ENCODE measurements around the gene NAPB. TPM values are rescaled to one million over a fixed set of nuclear protein-coding genes. Genes with fewer than 3 reads are reported as not detected.

NAPB gene
- total RNA-seq, 2 donors from 2014 or later = 12.4 to 16.6 TPM

DNA sequence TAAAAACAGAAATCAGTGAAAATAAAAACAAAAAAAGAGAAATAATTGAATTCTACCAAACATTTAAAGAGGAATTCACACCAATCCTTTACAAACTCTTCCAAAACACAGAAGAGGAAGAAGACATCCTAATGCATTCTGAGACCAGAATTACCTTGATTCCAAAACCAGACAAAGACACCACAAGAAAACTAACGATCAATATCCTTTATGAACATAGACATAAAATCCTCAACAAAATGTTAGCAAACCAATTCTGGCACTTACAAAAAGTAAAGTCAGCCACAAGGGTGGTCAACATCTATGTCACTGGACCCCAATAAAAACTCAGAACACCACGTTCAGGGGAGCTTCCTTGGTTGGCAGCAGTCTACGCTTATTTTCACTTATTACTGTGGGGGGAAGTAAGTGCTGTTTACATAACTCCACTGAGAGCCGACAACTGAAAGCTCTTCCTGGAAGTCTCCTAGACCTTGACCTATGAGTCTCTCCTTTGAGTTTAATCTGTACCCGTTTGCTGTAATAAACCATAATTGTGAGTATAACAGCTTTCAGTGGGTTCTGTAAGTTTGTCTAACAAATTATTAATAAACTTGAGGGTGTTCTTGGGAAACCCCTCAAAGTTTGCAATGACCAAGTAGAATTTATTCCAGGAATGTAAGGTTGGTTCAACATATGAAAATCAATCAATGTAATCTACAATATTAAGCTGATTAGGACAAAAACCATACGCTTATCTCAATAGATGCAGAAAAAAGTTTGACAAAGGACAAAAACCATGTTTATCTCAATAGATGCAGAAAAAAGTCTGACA, 34.8 kb downstream of the NAPB start:
- peaks cover 45% of the 10 kb centered on the region for H3K36me3 Mint-ChIP-seq
- no peaks in the 10 kb centered on the region for H3K9me3 Mint-ChIP-seq
- no peaks in the 10 kb centered on the region for H3K27me3 Mint-ChIP-seq
- H3K4me3 Mint-ChIP-seq = no peak overlapping the region
- H3K27ac Mint-ChIP-seq = no peak overlapping the region
- no peak for DNase-seq (ENCODE audit: low spot score)
- no peak for ATAC-seq
- H3K4me1 Mint-ChIP-seq (ENCODE audit: low read depth in 2 of 2) = peaks cover 17 to 26% of the 10 kb centered on the region in 2 donors

GRCh38 chr20:23381876-23382275, 39.4 kb downstream of the NAPB start:
- Mint-ChIP-seq H3K4me1 (ENCODE audit: low read depth in 2 of 2) (peaks cover 11 to 19% of the 10 kb centered on the region in 2 donors), H3K27ac (no peak overlapping the region), H3K27me3 (no peaks in the 10 kb centered on the region), H3K4me3 (no peak overlapping the region), H3K36me3 (peaks cover 33% of the 10 kb centered on the region), H3K9me3 (no peaks in the 10 kb centered on the region)
- no peak for ATAC-seq
- no peak for DNase-seq (ENCODE audit: low spot score)

GRCh38 chr20:23379772-23380171, 41.5 kb downstream of the NAPB start:
- no peak for ATAC-seq
- H3K4me3 Mint-ChIP-seq = no peak overlapping the region
- no peaks in the 10 kb centered on the region for H3K27me3 Mint-ChIP-seq
- peaks cover 32% of the 10 kb centered on the region for H3K36me3 Mint-ChIP-seq
- H3K9me3 Mint-ChIP-seq = no peaks in the 10 kb centered on the region
- H3K27ac Mint-ChIP-seq = no peak overlapping the region
- DNase-seq (ENCODE audit: low spot score) = no peak
- H3K4me1 Mint-ChIP-seq (ENCODE audit: low read depth in 2 of 2) = peaks cover 12% of the 10 kb centered on the region in 2 donors

GRCh38 chr20:23375827-23376226, 45.5 kb downstream of the NAPB start:
- H3K9me3 Mint-ChIP-seq = no peaks in the 10 kb centered on the region
- no peak for DNase-seq (ENCODE audit: low spot score)
- peak overlapping the region; percentile 12 to 53 for H3K27ac Mint-ChIP-seq
- H3K4me3 Mint-ChIP-seq = no peak overlapping the region
- H3K4me1 Mint-ChIP-seq (ENCODE audit: low read depth in 2 of 2) = peaks cover 4 to 12% of the 10 kb centered on the region in 2 donors
- no peaks in the 10 kb centered on the region for H3K27me3 Mint-ChIP-seq
- ATAC-seq = no peak
- peaks cover 27% of the 10 kb centered on the region for H3K36me3 Mint-ChIP-seq

GRCh38 chr20:23374441-23374840, 46.8 kb downstream of the NAPB start:
- no peaks in the 10 kb centered on the region for H3K27me3 Mint-ChIP-seq
- DNase-seq (ENCODE audit: low spot score) (no peak), ATAC-seq (no peak)
- no peak overlapping the region for H3K27ac Mint-ChIP-seq
- peaks cover 31% of the 10 kb centered on the region for H3K36me3 Mint-ChIP-seq
- no peaks in the 10 kb centered on the region for H3K9me3 Mint-ChIP-seq
- H3K4me3 Mint-ChIP-seq = no peak overlapping the region
- H3K4me1 Mint-ChIP-seq (ENCODE audit: low read depth in 2 of 2) = peaks cover 4 to 12% of the 10 kb centered on the region in 2 donors

GRCh38 chr20:23371496-23371895, 49.8 kb downstream of the NAPB start:
- Mint-ChIP-seq H3K36me3 (peaks cover 23% of the 10 kb centered on the region), H3K27ac (no peak overlapping the region), H3K27me3 (no peaks in the 10 kb centered on the region), H3K4me3 (no peak overlapping the region), H3K4me1 (ENCODE audit: low read depth in 2 of 2) (peaks cover 13 to 27% of the 10 kb centered on the region in 2 donors), H3K9me3 (no peaks in the 10 kb centered on the region)
- no peak for ATAC-seq
- no peak for DNase-seq (ENCODE audit: low spot score)

GRCh38 chr20:23370873-23371272, 50.4 kb downstream of the NAPB start:
- ATAC-seq = no peak
- H3K27ac Mint-ChIP-seq = no peak overlapping the region
- peaks cover 21% of the 10 kb centered on the region for H3K36me3 Mint-ChIP-seq
- no peak for DNase-seq (ENCODE audit: low spot score)
- peaks cover 18 to 27% of the 10 kb centered on the region in 2 donors for H3K4me1 Mint-ChIP-seq (ENCODE audit: low read depth in 2 of 2)
- H3K4me3 Mint-ChIP-seq = no peak overlapping the region
- H3K9me3 Mint-ChIP-seq = no peaks in the 10 kb centered on the region
- H3K27me3 Mint-ChIP-seq = no peaks in the 10 kb centered on the region

GRCh38 chr20:23370274-23370673, 51.0 kb downstream of the NAPB start:
- Mint-ChIP-seq H3K4me1 (ENCODE audit: low read depth in 2 of 2) (peaks cover 16 to 23% of the 10 kb centered on the region in 2 donors), H3K36me3 (peaks cover 17% of the 10 kb centered on the region), H3K4me3 (no peak overlapping the region), H3K27ac (no peak overlapping the region), H3K27me3 (no peaks in the 10 kb centered on the region), H3K9me3 (no peaks in the 10 kb centered on the region)
- DNase-seq (ENCODE audit: low spot score) = no peak
- no peak for ATAC-seq

GRCh38 chr20:23369072-23369823, 52.0 kb downstream of the NAPB start:
- H3K27me3 Mint-ChIP-seq = no peaks in the 10 kb centered on the region
- H3K9me3 Mint-ChIP-seq = no peaks in the 10 kb centered on the region
- DNase-seq (ENCODE audit: low spot score) (no peak), ATAC-seq (peak in 1 of 2 donors; percentile 31)
- H3K4me3 Mint-ChIP-seq = no peak overlapping the region
- peaks cover 26 to 33% of the 10 kb centered on the region in 2 donors for H3K4me1 Mint-ChIP-seq (ENCODE audit: low read depth in 2 of 2)
- H3K36me3 Mint-ChIP-seq = peaks cover 26% of the 10 kb centered on the region
- H3K27ac Mint-ChIP-seq = no peak overlapping the region

- H3K36me3 Mint-ChIP-seq = peaks cover 27% of the 10 kb centered on the region
- H3K4me1 Mint-ChIP-seq (ENCODE audit: low read depth in 2 of 2) = peaks cover 30 to 41% of the 10 kb centered on the region in 2 donors
- H3K9me3 Mint-ChIP-seq = no peaks in the 10 kb centered on the region
- DNase-seq (ENCODE audit: low spot score) (no peak), ATAC-seq (no peak)
- H3K27ac Mint-ChIP-seq = peak overlapping the region in 1 of 2 donors; percentile 28
- no peak overlapping the region for H3K4me3 Mint-ChIP-seq
- H3K27me3 Mint-ChIP-seq = no peaks in the 10 kb centered on the region
These were observed 52.8 kb downstream of the NAPB start for GRCh38 chr20:23368316-23369071.

- Mint-ChIP-seq H3K4me3 (no peak overlapping the region), H3K9me3 (no peaks in the 10 kb centered on the region), H3K36me3 (peaks cover 34% of the 10 kb centered on the region), H3K27ac (peak overlapping the region in 1 of 2 donors; percentile 28), H3K27me3 (no peaks in the 10 kb centered on the region), H3K4me1 (ENCODE audit: low read depth in 2 of 2) (peaks cover 38 to 48% of the 10 kb centered on the region in 2 donors)
- no peak for DNase-seq (ENCODE audit: low spot score)
- no peak for ATAC-seq
These were observed 53.5 kb downstream of the NAPB start for GRCh38 chr20:23367770-23368169.

- DNase-seq (ENCODE audit: low spot score) = no peak
- peak overlapping the region; percentile 46 for H3K4me3 Mint-ChIP-seq
- no peaks in the 10 kb centered on the region for H3K27me3 Mint-ChIP-seq
- peaks cover 28% of the 10 kb centered on the region for H3K36me3 Mint-ChIP-seq
- peak overlapping the region; percentile 40 to 79 for H3K27ac Mint-ChIP-seq
- no peak for ATAC-seq
- no peaks in the 10 kb centered on the region for H3K9me3 Mint-ChIP-seq
- H3K4me1 Mint-ChIP-seq (ENCODE audit: low read depth in 2 of 2) = peaks cover 39 to 53% of the 10 kb centered on the region in 2 donors
These were observed 54.9 kb downstream of the NAPB start for GRCh38 chr20:23366384-23366783.

GRCh38 chr20:23365390-23366165, 55.7 kb downstream of the NAPB start:
- H3K27me3 Mint-ChIP-seq = no peaks in the 10 kb centered on the region
- peak overlapping the region; percentile 70 for H3K4me3 Mint-ChIP-seq
- peaks cover 23% of the 10 kb centered on the region for H3K36me3 Mint-ChIP-seq
- DNase-seq (ENCODE audit: low spot score) = no peak
- peak overlapping the region; percentile 60 to 79 for H3K27ac Mint-ChIP-seq
- no peaks in the 10 kb centered on the region for H3K9me3 Mint-ChIP-seq
- no peak for ATAC-seq
- H3K4me1 Mint-ChIP-seq (ENCODE audit: low read depth in 2 of 2) = peaks cover 41 to 59% of the 10 kb centered on the region in 2 donors

Measured in natural killer cell treated with Interleukin-12 subunit alpha and Interleukin-12 subunit beta and Interleukin-15 and Interleukin-18, amount 100 ng/mL, for 72 hours (primary cell).